Measurements from ENCODE around the gene TAS2R41.

Gene TAS2R41

DNA sequence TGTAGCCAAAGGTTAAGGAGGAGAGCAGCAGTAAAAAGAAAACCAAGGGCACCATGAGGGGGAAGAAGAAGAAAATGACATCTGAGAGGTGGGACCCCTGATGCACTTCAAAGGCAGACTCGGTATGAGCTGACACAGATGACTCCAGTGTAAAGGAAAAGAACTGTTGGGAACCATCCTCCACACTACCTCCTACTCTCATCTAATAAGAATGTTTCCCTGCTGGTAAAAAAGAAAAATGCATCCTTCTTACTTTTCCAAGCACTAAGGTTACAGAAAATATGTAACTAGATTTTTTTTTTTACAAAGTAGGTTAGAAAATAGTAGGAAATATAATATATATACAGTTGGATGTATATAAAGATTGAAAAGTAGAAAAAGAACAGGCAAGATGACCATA, 16.9 kb downstream of the TAS2R41 start:
- no peak for DNase-seq

DNA sequence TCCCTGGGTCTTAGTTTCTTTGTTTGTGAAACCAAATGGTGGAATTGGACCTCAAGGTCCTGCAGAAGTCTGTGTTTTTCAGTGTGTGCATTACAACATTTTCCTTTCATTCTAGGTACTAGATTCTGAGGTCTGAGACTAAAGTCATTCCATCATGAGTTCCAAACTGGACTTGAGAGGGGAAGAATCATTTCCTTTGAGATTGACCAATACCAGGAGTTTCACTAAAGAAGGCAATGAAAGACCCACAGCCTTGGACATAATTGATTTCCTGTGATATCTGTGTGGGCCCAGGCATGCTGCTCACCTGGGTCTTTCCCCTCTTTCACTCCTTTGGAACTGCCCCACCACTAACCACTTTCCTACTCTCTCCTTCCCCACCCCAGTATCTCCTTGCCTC, 18.2 kb downstream of the TAS2R41 start:
- DNase-seq, result no peak

DNA sequence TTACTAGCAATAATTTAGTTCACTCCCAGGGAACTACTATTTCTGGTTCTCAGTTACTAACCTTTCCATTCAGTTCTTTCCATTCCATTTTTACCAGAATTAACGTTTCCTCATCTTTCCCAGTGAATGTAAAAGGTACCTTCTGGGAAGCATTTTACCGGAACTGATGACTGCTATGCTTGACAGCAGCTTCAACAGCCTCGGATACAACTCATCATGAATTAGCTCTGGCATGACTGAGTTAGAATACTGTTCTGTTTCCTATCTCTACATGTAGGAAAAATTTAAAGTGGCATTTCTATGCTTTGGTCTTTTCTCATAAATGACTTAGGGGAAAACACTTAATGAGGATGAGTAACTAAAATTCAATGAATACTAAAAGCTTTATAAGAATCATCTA, 18.6 kb downstream of the TAS2R41 start:
- no peak for DNase-seq

DNA sequence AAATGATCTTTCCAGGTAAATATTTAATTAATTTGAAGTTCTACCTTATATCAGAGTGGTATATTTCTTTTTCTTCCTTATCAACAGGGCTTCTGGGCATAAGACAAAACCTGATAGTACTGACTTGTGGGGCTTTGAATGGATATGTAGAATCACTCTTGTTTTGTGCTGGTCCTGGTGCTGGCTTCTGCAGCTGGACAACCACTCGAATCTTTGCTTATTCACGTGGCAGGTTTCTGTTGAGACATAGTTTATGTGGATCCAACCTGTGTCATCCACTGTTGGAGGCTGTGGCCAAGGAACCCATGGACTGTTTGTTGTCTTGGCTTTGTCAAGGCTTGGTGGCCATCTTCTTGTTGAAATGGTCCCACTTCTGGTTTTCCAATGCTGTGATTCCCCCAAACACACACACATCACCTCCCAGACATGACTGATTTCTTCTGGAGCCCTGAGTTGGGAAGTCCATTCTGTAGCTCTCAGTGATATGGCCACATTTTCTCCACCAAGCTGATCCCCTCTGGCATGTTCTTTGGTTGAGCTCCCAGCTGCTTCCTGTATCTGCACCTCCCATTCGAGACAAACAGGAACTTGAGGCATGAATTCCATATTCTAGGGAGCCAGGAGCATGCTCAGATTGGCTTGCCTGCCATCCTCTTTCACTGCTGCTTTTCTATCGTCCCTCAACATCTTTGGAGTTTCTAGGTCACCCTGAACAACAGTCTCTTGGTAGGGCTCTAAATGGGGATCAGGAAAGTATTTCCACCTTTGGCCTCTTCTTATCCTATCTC, 19.5 kb downstream of the TAS2R41 start:
- DNase-seq, result no peak

DNA sequence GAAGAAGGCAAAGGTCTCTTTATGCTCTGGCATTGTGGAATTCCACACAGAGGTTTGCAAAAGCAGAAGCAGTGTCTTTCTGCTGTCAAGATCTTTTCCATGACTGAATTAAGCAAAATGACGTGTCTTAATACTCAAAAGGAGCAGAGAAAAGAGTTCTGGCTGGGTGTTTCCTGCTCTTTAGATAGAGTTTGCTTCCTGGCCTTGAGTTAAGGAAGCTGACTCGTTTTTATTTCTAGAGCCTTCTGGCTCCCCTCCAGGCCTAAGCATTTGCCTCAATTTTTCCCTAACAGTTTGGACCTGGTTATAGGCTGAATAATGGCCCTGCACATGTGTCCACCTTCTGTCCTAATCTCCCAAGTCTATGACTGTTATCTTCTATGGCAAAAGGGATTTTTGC, 21.6 kb downstream of the TAS2R41 start:
- no peak for DNase-seq

DNA sequence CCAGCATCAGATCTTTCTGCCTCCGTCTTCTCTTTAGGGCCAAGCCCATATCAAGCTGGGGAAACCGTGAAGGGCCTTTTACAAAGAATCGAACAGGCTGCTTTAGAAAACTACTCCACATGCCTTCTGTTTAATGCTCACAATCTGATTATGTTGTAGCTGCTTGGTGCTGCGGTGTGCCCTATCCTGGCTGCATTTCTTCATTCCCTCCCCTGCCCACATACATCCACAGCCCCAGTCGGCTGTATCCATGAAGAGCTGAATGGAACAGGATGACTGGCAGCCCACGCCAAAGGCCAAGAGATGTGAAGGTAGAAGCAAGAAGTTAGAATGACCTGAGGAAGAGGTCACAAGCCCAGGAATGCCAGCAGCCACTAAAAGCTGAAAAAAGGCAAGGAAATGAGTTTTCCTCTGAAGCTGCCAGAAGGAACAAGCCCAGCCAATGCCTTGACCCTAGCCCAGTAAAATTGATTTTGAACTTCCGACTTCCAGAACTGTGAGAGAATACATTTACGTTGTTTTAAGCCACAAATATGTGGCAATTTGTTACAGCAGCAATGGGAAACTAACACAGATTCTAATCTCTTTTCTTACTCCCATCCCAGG, 22.2 kb downstream of the TAS2R41 start:
- no peak for DNase-seq

DNA sequence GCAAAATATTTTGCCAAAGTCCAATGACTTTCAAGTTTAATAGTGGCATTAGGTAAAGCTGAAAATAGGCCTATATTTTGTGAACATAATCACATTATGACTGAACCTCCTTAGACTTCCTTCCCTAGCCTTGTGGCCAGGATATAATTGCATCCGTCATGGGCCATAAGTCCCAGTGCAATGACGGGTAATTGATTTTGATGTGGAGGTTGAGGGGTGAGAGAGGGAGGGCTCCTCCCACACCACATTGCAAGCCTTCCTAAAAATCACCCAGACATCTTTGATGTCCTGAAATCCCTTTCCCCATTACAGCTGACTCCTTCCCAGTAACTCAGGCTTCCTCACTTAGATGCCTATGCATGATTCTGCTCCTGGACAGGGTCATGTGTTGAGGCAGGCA, 25.6 kb downstream of the TAS2R41 start:
- no peak for DNase-seq

DNA sequence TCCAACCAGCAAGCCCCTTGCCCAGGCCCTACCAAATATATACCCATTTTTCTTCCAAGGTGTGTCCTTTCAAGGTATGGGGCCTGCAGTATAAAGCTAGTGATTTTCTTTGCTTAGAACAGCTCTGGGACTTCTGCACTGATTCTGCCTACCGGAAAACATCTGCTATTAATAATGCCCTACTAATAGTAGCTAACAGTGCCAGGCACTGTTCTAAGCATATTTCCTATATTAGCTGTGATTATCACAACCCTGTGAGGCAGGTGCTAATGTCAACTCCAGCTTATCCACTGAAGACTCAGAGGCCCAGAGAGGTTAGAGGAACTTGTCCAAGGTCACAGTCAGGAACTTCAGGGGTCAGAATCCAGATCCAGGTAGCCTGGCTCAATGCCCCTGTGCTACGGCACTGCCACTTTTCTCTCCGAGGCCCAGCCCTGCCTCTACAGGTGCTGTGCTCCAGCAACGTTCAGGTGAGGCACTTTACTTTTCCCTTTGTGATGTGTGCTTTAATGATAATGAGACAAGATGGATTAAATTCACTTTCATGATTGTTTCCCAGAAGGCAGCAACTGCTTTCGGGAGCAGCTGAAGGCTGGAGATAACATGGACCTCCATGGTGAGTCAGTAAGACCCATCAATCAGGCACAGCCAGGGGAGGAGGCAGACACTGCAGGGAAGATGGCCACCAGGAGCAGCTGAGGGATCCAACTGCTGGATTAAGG, 26.7 kb downstream of the TAS2R41 start:
- no peak for DNase-seq

- no peak for DNase-seq
Observed at GRCh38 chr7:143504937-143505297, 27.2 kb downstream of the TAS2R41 start.

DNA sequence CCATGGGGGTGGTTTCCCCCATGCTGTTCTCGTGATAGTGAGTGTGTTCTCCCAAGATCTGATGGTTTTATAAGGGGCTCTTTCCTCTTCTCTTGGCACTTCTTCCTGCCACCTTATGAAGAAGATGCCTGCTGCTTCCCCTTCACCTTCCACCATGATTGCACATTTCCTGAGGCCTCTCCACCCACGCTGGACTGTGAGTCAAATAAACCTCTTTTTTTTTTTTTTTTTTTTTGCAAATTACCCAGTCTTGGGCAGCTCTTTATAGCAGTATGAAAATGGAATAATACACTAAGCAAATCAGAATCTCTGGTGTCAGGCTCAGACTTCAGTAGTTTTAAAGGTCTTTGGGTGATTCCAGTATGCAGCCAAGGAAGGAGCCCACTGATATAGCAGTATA, 28.2 kb downstream of the TAS2R41 start:
- DNase-seq, result no peak

- no peak for DNase-seq
Observed at GRCh38 chr7:143507094-143507518, 29.4 kb downstream of the TAS2R41 start.

DNA sequence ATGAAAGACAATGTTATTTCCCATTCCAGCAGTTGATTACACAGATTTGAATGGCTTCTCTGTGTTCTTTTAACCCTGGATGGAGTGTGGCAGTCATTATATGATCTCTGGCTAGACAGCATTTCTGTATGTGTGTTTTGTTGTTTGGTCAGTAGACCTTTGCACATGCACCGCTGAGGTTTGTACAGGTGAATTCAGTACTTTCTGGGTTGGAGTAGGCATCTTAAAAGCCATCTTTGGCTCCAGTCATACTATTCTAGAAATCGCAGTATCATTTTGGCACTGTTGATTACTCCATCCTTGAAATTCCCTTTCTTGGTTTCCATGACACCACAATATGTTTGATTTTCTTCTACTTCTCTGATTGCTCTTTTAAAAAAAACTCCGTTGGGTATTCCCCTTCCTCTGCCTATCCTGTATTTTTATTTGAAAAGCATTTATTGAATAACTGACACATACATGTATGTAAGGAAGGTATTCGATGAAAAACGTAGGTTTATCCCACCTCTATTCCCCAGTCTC, 29.9 kb downstream of the TAS2R41 start:
- no peak for DNase-seq

DNA sequence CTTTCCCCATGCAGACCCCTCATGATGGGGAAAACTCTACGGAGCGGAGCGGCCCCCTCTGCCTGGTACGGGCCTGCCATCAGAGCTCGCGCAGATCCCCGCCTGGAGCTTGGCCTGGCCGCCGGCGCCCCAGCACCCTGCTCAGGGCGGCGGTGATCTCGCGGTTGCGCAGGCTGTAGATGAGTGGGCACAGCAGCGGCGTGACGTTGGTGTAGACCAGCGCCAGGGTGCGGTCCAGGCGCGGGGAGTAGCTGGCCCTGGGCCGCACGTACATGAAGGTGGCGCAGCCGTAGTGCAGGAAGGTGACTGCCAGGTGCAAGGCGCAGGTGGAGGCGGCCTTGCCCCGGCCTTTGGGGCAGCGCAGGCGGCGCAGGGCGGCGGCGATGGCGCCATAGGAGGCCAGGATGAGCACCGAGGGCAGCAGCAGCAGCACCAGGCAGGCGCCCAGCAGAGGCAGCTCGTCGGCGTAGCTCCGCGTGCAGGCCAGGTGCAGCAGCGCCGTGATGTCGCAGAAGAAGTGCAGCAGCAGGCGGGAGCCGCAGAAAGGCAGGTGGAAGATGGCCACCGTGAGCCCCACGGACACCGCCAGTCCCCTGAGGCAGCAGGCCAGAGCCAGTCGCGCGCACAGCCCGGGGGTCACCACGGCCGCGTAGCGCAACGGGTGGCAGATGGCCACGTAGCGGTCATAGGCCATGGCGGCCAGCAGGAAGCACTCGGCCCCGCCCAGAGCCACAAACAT, 33.4 kb downstream of the TAS2R41 start:
- DNase-seq, result no peak

- DNase-seq, result no peak
Observed at GRCh38 chr7:143511593-143512047, 33.9 kb downstream of the TAS2R41 start.

DNA sequence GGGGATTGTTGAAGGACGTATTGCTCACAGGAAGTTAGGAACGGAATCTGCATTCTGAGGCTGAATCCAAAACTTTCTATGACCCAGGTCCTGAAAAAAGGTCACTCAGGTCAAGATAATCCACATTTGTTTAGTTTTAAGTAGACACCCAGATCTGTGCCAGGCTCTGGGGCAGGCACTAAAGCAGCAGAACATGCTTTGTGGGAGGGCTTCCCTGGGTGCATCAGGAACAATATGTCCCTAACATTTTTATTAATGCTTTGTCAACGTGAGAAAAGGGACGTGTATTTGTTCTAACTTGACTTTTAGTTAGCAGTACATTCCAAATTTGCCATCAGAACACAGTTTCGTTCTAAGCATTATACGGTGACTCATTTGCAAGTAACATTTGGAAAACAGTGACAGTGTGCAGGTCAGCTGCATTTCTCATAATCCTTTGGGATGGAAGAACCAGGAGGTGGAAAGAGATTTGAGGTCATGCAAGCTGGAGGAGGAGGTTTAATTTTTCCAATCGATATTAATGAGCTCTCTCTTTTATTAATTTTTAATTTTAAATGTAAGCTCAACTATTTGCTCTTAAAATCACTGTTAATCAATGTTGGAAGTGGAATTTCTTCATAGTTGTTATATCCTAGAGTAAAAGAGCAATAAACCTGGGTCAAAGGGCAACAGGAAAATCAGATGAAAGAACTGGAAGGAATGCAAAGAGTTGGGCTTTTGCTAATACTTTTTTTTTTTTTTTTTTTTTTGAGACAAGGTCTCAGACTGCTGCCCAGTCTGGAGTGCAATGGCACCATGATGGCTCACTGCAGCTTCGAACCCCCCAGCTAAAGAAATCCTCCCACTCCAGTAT, 35.0 kb downstream of the TAS2R41 start:
- no peak for DNase-seq

DNA sequence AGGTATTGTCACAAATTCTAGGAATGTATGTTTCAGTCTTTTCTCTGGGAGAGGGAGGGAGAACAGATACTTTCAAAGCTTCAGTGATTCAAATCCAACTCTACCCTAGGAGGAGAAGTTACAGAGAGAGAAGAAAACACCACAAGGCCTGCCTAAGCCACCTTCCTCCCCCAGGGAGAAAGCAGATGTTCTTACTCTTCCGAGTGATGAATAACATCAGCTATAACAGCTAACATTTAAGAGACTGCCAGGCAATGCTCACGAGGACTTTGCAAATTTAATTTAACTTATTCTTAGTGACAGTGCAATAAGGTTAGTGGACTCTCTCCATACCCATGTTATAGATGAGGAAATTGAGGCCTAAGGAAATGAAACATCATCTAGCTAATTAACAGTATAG, 36.8 kb downstream of the TAS2R41 start:
- DNase-seq, result no peak

DNA sequence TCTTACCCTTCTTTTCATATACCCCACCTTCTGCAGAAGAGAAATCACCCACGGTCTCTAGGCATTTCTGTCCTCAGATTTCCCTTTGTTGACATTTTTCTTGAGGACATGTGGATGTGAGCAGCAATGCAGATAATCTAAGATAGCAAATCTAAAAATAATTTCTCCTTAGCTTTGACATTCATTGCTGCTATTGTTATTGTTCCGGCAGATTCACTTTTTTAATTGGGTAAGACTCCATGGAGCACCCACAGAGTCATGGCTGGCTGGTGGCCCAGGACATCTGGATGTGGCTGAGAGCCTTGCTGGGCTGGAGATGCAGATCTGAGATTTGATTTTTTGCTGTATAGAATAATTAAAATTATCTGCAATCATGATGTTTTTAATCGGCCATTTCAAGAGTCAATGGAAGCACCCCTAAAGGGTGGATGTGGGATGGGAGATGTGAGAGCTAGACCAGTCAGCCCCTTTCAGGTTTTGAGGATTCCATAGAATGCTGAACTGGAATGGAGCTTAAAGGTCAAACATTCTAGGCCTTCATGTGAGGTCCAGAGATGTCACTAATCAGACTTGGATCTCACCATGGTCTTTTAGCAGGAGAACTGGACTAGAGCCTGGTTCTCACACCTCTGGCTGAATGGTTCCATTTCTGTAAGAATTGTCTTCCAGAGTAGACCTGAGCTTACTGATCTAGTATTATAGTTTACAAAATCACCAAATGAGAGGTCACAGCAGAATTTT, 37.5 kb downstream of the TAS2R41 start:
- no peak for DNase-seq

DNA sequence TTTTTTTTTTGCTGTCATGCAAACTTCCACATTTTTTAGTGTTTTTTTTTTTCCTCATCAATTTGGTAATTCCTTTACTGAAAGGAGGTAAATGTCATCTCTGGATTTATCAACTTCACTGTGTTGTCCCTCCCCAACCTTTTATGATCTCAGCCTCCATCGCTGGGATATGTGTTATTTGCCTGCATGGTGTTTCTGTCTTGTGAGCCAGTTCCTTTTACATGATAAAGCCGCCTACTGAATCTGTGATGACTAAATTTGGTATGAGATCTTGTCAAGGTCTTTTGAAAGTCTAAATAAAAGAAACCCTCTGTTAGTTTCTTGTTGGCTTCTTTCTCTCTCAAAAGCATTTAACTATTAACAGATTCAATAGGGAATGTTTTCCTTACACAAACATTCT, 39.3 kb downstream of the TAS2R41 start:
- DNase-seq, result no peak

GRCh38 chr7:143518521-143518920, 40.8 kb downstream of the TAS2R41 start:
- DNase-seq, result no peak

DNA sequence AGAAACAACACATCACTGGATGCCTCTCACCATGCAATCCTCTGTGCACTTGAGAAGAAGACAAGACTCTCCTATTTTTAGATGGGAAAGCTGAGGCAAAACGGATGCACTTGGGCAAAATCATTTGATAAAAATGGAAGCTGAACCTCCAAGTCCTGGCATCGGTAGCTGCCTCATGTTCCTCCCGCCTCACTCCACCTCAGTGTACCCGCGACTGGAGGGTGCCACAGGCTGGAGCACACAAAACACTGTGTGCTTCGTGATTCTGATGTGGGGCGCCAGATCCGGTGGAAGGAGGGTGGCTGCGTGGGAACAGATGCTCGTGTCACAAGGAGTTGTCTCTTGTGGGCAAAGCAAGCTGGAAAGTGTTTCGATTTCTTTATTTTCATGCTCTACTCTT, 41.3 kb downstream of the TAS2R41 start:
- no peak for DNase-seq

DNA sequence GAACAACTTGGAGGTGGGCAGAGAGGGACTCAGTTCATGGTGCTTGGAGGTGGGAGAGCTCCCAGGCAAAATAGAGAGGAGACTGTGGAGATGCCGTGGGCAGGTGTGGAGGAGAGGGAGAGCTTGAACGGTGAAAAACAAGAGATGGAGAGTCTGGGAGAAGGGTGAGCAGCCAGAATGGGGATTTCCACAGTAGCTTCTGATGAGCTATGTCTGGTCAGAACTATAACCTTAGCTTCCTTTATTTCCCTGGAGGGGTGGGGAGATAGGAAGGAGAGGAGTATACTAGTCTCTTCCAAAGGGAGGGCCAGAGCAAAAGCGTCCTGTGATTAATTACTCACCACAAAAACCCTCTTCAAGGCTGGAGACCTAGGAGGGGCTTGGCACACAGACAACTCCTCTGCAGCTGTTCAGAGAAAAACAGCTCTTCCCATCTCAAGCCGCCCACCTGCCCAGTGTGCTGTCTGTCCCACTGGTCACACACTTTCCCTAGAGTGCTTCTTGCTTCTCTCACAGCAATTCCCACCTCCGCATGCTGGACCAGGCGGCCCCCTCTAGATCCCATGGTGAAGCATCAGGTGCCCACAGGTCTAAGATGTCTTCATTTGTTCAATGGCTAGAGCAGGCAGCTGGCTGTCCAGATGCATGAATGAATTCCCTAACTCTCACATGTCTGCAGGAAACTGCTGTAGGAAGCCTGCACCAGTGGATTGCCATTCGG, 41.9 kb downstream of the TAS2R41 start:
- no peak for DNase-seq

Measured in NCI-H1092 (cell line).